ENCODE results near the gene SH3BP5L. TPM values are rescaled to one million over a fixed set of nuclear protein-coding genes. Genes with fewer than 3 reads are reported as not detected.

Gene SH3BP5L
- total and polyA plus RNA-seq, 5 experiments from 2014 or later = 1.6 to 29.9 (median 3.5) TPM

GRCh38 chr1:248824301-248824700 is 1.4 kb downstream of the SH3BP5L start:
- peak overlapping the region; percentile 43 to 99 (median 86) for H3K27ac Mint-ChIP-seq
- ATAC-seq (no peak), DNase-seq (no peak)
- H3K36me3 Mint-ChIP-seq = peaks cover 0 to 41% (median 5%) of the 10 kb centered on the region in 3 donors
- POLR2A ChIA-PET = interaction anchor here (5.7 kb wide), 1 partner anchor 13 kb away, joined by 103 read pairs; the partner anchor contains the start of gene ZNF672
- peak overlapping the region; percentile 91 to 100 (median 98) for H3K4me3 Mint-ChIP-seq
- H3K4me1 Mint-ChIP-seq = peaks cover 36 to 82% (median 72%) of the 10 kb centered on the region in 4 donors
- H3K27me3 Mint-ChIP-seq = no peaks in the 10 kb centered on the region
- no peaks in the 10 kb centered on the region for H3K9me3 Mint-ChIP-seq

GRCh38 chr1:248823517-248824001 is 2.2 kb downstream of the SH3BP5L start:
- Mint-ChIP-seq H3K4me1 (peaks cover 41 to 86% (median 79%) of the 10 kb centered on the region in 4 donors), H3K27ac (peak overlapping the region in 8 of 10 donors; percentile 24 to 99 (median 84)), H3K9me3 (no peaks in the 10 kb centered on the region), H3K36me3 (peaks cover 0 to 48% (median 5%) of the 10 kb centered on the region in 3 donors), H3K4me3 (peak overlapping the region; percentile 91 to 100 (median 98)), H3K27me3 (no peaks in the 10 kb centered on the region)
- no peak for DNase-seq
- POLR2A ChIA-PET = no interaction called here
- ATAC-seq = no peak

GRCh38 chr1:248822148-248823032 is 3.3 kb downstream of the SH3BP5L start:
- no peaks in the 10 kb centered on the region for H3K27me3 Mint-ChIP-seq
- POLR2A ChIA-PET = no interaction called here
- H3K9me3 Mint-ChIP-seq = no peaks in the 10 kb centered on the region
- H3K4me3 Mint-ChIP-seq = peak overlapping the region in 9 of 10 donors; percentile 91 to 99 (median 98)
- peak overlapping the region in 5 of 10 donors; percentile 5 to 83 (median 20) for H3K27ac Mint-ChIP-seq
- ATAC-seq (no peak), DNase-seq (no peak)
- peaks cover 0 to 48% (median 5%) of the 10 kb centered on the region in 3 donors for H3K36me3 Mint-ChIP-seq
- H3K4me1 Mint-ChIP-seq = peaks cover 44 to 92% (median 90%) of the 10 kb centered on the region in 4 donors

GRCh38 chr1:248821641-248822040 is 4.1 kb downstream of the SH3BP5L start:
- H3K36me3 Mint-ChIP-seq = peaks cover 0 to 50% (median 5%) of the 10 kb centered on the region in 3 donors

GRCh38 chr1:248821101-248821500 is 4.6 kb downstream of the SH3BP5L start:
- Mint-ChIP-seq H3K27me3 (no peaks in the 10 kb centered on the region), H3K36me3 (peaks cover 0 to 55% (median 5%) of the 10 kb centered on the region in 3 donors), H3K9me3 (no peaks in the 10 kb centered on the region), H3K4me3 (peak overlapping the region in 5 of 10 donors; percentile 8 to 92 (median 30)), H3K27ac (peak overlapping the region in 2 of 10 donors; percentile 55 to 63), H3K4me1 (peaks cover 50 to 96% (median 94%) of the 10 kb centered on the region in 4 donors)
- no peak for ATAC-seq
- no peak for DNase-seq
- POLR2A ChIA-PET = no interaction called here

More at GRCh38 chr1:248821641-248822040, 4.1 kb downstream of the SH3BP5L start:
- Mint-ChIP-seq H3K27ac (peak overlapping the region in 2 of 10 donors; percentile 63 to 65), H3K4me1 (peaks cover 48 to 93% (median 91%) of the 10 kb centered on the region in 4 donors), H3K9me3 (no peaks in the 10 kb centered on the region), H3K4me3 (peak overlapping the region in 6 of 10 donors; percentile 19 to 98 (median 42)), H3K27me3 (no peaks in the 10 kb centered on the region)
- POLR2A ChIA-PET = no interaction called here
- no peak for ATAC-seq
- DNase-seq = no peak

DNA sequence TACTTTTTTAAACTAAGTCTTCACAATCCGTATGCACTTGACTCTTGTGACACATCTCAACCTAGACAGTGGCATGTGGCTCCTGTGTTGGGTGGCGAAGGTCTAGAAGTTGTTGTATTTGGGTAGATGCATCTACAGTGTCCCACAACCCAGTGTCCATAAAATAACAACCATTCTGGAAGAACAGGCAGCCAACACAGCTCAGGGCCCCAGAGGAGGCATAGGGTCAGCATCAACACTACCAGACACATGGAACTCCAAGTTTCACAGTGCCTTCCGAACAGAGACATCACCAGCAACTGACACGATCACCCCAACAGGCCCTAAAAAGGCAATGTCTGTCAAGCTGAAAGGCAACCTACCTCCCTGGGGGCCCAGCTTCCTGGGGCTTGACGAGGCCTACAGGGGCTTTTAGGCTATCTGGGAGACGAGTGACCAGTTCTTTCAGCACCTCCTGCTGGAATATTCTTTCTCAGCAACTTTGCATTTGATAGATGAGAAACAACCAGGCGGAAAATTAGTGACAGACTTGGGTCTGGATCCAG is 5.6 kb downstream of the SH3BP5L start:
- Mint-ChIP-seq H3K4me3 (peak overlapping the region in 6 of 10 donors; percentile 22 to 57 (median 32)), H3K27me3 (no peaks in the 10 kb centered on the region), H3K9me3 (no peaks in the 10 kb centered on the region), H3K36me3 (peaks cover 0 to 63% (median 12%) of the 10 kb centered on the region in 3 donors), H3K4me1 (peaks cover 58 to 95% (median 94%) of the 10 kb centered on the region in 4 donors), H3K27ac (peak overlapping the region in 6 of 10 donors; percentile 56 to 80 (median 72))
- ATAC-seq (no peak), DNase-seq (no peak)
- POLR2A ChIA-PET = no interaction called here

- no peaks in the 10 kb centered on the region for H3K9me3 Mint-ChIP-seq
- peak in 1 of 2 donors; percentile 53 for ATAC-seq
- H3K27ac Mint-ChIP-seq = peak overlapping the region; percentile 60 to 91 (median 78)
- POLR2A ChIA-PET = interaction anchor here (0.9 to 1.3 kb wide), 2 partner anchors 19 to 45 kb away, joined by 3 to 4 read pairs; partner anchors contain the start of gene ZNF672
- H3K4me3 Mint-ChIP-seq = peak overlapping the region in 8 of 10 donors; percentile 44 to 79 (median 58)
- no peaks in the 10 kb centered on the region for H3K27me3 Mint-ChIP-seq
- H3K4me1 Mint-ChIP-seq = peaks cover 50 to 82% (median 80%) of the 10 kb centered on the region in 4 donors
- DNase-seq = no peak
- peaks cover 0 to 69% (median 18%) of the 10 kb centered on the region in 3 donors for H3K36me3 Mint-ChIP-seq
Observed at GRCh38 chr1:248818505-248819374, 7.0 kb downstream of the SH3BP5L start.

- peak overlapping the region in 4 of 10 donors; percentile 15 to 64 (median 47) for H3K4me3 Mint-ChIP-seq
- H3K9me3 Mint-ChIP-seq = no peaks in the 10 kb centered on the region
- no peak for ATAC-seq
- H3K4me1 Mint-ChIP-seq = peaks cover 44 to 71% (median 64%) of the 10 kb centered on the region in 4 donors
- H3K27me3 Mint-ChIP-seq = no peaks in the 10 kb centered on the region
- no peak for DNase-seq
- peaks cover 0 to 70% (median 27%) of the 10 kb centered on the region in 3 donors for H3K36me3 Mint-ChIP-seq
- POLR2A ChIA-PET = no interaction called here
- H3K27ac Mint-ChIP-seq = peak overlapping the region; percentile 65 to 93 (median 87)
Observed at GRCh38 chr1:248817065-248817464, 8.7 kb downstream of the SH3BP5L start.

GRCh38 chr1:248816042-248816851 is 9.5 kb downstream of the SH3BP5L start:
- H3K9me3 Mint-ChIP-seq = no peaks in the 10 kb centered on the region
- DNase-seq = no peak
- H3K27ac Mint-ChIP-seq = peak overlapping the region; percentile 61 to 93 (median 88)
- no peaks in the 10 kb centered on the region for H3K27me3 Mint-ChIP-seq
- H3K4me1 Mint-ChIP-seq = peaks cover 41 to 63% (median 56%) of the 10 kb centered on the region in 4 donors
- peaks cover 0 to 67% (median 30%) of the 10 kb centered on the region in 3 donors for H3K36me3 Mint-ChIP-seq
- H3K4me3 Mint-ChIP-seq = peak overlapping the region in 7 of 10 donors; percentile 13 to 58 (median 45)
- ATAC-seq = no peak
- POLR2A ChIA-PET = no interaction called here

- DNase-seq (no peak), ATAC-seq (no peak)
- H3K4me1 Mint-ChIP-seq = peaks cover 42 to 56% (median 49%) of the 10 kb centered on the region in 4 donors
- H3K36me3 Mint-ChIP-seq = peaks cover 0 to 63% (median 30%) of the 10 kb centered on the region in 3 donors
- H3K27me3 Mint-ChIP-seq = no peaks in the 10 kb centered on the region
- no peaks in the 10 kb centered on the region for H3K9me3 Mint-ChIP-seq
- POLR2A ChIA-PET = no interaction called here
- H3K27ac Mint-ChIP-seq = peak overlapping the region; percentile 74 to 93 (median 88)
- peak overlapping the region in 4 of 10 donors; percentile 13 to 58 (median 34) for H3K4me3 Mint-ChIP-seq
Observed at GRCh38 chr1:248815407-248816034, 10.2 kb downstream of the SH3BP5L start.

- Mint-ChIP-seq H3K27ac (peak overlapping the region in 5 of 10 donors; percentile 16 to 68 (median 45)), H3K9me3 (no peaks in the 10 kb centered on the region), H3K36me3 (peaks cover 0 to 57% (median 27%) of the 10 kb centered on the region in 3 donors), H3K4me1 (peaks cover 38 to 47% (median 45%) of the 10 kb centered on the region in 4 donors), H3K4me3 (no peak overlapping the region), H3K27me3 (no peaks in the 10 kb centered on the region)
- POLR2A ChIA-PET = no interaction called here
- ATAC-seq (no peak), DNase-seq (no peak)
Observed at GRCh38 chr1:248814351-248814750, 11.4 kb downstream of the SH3BP5L start.

All from naive thymus-derived CD8-positive, alpha-beta T cell (primary cell).